Measurements from ENCODE around the gene CKM.
"Not testable (repeated sequence)": the region's sequence is repeated elsewhere in the genome, so short reads cannot be mapped to it uniquely, and the experiment has no call there.

Gene CKM

DNA sequence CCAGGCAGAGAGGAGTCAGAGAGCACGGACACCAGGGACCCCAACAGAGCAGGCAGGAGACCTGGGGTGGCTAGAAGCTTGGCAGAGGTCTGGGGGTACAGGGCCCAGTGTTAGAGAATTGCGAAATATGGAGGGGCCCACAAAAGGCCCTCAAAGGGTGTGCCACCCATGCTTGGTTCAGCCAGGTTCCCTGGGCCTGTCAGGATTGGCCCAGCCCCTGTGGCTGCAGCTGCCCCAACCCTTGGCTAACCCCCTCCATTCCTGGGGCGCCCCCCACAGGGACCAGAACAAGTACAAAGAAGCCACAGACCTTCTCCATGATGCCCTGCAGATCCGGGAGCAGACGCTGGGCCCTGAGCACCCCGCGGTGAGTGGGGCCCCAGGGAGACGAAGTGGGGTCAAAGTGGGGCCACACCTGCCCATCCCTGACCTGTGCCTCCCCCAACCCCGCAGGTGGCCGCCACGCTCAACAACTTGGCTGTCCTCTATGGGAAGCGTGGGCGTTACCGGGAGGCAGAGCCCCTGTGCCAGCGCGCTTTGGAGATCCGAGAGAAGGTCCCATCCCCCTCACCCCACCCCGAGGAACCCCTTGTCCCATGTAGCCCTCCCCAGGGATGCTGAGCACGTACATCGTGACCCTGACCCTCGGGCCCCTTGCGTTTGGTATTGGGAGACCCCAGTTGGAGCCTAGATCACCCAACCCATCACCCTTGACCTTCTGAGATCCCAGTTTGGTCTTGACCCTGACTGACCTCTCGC, 25.9 kb upstream of the CKM start:
- no peak for DNase-seq

DNA sequence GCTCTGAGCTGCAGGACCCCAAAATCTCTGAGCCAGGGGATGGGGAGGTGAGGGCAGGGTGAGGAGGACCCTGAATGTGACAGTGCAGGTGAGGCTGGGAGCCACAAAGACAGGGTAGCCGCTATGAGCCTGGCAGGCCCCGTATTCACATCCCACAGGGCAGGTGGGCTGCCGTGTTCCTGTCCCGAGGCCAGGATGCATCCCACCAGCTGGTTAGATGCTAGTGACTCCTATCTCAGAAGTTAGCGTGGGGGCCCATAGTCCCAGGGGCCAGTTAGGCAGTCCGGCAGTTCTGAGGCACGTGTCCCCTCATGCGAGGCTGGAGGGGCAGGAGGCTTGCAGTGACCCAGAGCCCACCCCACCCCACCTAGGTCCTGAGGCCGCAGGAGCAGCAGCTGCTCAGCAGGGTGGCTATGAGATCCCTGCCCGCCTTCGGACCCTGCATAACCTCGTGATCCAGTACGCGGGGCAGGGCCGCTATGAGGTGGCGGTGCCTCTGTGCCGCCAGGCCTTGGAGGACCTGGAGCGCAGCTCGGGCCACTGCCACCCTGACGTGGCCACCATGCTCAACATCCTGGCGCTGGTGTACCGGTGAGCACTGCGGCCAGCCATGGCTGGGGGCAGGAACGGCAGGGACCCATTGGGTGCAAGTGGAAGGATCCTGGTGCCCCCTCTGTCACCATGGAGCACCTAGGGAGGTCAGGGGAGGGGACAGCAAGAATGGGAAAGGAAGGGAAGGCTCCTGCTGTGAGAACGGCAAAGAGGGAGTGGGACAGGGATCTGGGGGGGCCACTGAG, 25.1 kb upstream of the CKM start:
- no peak for DNase-seq

DNA sequence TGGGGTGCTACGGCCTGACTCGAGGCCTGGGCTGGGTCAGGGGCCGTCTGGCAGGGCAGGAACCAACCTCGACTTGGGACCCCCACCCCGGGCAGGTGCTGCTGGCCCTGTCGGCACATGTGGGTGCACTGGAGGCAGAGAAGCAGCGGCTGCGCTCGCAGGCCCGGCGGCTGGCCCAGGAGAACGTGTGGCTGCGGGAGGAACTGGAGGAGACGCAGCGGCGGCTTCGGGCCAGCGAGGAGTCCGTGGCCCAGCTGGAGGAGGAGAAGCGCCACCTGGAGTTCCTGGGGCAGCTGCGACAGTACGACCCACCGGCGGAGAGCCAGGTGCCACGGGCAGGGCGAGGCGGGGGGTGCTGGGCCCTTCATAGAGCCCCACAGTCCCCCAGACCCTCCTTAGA, 23.8 kb upstream of the CKM start:
- DNase-seq = no peak

GRCh38 chr19:45345506-45345860, 22.8 kb upstream of the CKM start:
- DNase-seq = no peak

DNA sequence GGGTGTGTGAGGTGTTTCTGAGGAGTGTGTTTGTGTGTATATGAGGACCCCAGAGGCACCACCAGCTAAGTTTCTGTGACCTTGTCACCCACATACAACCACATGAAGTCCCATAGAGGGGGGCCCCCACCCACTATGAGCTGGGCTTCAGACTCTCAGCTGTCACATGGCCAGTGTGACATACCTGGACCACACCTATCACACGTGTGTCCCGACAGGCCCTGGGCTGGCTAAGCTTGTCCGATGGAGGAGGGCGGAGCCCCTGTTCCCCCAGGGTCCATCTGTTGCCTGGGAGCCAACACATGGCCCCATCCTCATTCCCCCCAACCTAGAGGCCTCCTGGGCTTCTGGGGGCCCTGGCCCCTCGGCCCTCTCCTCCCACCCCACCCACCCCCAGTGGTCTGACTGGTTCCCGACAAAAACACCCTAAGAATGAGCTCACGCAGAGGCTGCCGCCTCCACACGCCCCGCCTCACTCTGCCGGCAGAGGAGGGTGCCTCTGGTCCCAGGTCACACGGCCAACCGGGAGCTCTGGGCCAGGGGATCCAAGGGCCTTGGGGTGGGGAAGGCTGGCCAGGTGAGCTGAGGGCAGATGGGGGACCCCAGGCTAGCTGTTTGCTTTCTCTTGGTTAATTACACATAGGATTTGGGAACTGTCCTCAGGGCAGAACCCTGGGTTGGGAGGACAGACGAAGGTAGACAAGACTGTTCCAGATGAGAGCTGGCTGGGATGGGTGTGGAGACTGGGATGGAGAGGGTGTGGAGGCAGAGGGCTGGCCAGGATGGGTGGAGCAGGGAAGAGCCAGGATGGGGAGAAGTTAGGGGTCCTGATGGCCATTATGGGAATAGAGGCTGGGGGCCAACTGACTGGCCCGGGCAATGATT, 22.2 kb upstream of the CKM start:
- DNase-seq = no peak

DNA sequence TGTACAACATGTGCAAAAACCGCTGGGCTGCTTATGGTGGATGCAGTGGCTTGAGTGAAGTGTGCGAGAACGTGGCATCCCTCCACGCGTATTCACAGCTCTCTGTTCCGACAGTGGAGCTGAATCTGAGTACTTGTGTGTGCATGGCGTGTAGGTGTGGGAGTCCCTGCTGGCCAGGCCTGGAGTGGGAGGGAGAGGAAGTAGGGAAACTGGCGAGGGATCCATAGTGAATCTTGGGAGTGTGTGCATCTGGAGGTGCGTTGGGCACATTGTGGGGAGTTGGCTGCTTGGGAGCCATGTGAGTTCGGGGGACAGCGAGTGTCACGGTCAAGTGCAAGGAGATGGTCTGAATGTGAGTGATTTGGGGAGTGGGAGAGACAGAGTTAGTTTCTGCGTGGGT, 20.2 kb upstream of the CKM start:
- no peak for DNase-seq

- DNase-seq = no peak
Measured at GRCh38 chr19:45340899-45341453, 18.3 kb upstream of the CKM start.

DNA sequence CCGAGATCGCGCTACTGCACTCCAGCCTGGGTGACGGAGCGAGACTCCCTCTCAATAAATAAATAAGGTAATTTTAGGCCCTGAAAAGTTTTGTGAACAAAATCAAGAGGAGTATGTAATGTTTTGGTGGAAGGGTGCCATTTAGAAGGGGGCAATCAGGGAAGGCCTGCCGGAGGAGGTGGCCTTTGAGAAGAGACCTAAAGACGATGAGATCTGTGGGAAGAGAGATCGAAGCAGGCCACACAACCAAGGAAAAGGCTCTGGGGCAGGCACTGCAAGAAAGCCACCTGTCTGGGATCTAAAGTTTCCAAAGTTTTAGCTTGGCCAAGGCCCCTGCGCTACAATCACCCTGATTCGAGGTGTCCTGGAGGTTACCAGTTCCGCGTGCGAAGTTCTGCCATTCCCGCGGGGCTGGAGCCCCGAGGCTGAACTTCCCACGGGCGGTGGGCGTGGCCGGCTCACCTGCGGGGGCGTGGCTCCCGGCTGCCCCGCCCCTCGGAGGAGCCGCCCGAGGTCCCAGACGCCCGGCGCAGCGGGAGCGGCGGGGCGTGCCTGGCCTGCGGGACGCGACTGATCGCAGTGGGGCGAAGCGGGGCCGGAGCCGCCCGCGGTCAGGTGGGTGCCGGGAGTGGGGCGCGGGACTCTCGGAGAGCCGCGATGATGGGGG, 17.7 kb upstream of the CKM start, which contains the start of gene KLC3:
TSS of gene KLC3 (plus strand) at position 519 of the 667 bp plus-strand sequence. CDS start 4,792 bp downstream, outside the sequence.
- DNase-seq = no peak

DNA sequence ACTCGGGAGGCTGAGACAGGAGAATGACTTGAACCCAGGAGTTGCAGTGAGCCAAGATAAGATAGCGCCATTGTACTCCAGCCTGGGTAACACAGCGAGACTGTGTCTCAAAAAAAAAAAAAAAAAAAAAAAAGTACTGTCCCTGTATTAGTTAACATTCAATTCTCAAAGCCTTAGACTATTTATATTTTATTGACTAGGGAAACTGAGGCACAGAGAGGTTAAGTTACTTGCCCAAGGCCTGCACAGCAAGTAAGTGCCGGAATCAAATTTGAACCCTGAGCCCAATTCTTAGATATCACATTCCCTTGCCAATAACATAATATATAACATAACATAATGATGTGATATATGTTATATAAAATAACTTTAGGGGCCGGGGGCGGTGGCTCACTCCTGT, 17.0 kb upstream of the CKM start:
- DNase-seq = no peak

DNA sequence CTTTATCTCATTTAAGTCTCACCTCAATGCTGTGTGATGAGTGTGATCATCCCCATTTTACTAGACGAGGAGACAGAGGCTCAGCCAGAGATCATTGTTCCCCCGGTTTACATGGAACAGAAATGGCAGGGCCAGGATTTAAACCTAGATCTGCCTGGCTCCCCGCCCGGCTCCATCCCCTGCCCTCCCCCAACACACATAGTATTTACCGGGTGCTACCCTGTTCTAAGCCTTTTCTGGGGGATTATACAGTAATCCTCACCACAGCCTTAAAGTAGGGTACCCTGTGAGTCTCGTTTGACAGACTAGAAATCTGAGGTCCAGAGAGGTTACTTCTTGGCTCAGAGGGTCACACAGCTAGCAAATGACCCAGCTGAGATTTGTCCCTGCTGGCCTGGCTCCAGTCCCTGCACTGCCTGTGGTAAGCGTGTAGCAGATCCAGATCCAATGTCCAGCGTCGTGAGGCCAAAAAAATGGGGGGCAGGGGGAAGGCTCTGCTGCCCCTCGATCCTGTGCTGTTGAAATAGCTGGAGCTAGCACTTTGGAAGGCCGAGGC, 14.1 kb upstream of the CKM start:
- no peak for DNase-seq

DNA sequence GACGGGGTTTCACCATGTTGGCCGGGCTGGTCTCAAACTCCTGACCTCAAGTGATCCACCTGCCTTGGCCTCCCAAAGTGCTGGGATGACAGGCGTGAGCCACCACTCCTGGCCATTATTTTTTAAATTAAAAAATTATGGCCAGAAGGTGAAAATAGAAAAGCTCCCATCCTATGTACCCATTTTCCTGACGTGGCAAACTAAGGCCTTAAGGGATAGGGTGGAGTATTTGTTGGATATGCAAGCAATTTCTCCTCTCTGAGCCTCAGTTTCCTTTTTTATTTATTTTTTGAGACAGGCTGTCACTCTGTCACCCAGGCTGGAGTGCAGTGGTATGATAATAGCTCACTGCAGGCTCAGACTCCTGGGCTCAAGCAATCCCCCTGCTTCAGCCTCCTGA, 12.2 kb upstream of the CKM start:
- DNase-seq = not testable (repeated sequence)

GRCh38 chr19:45333609-45334303, 11.1 kb upstream of the CKM start:
- DNase-seq = no peak

GRCh38 chr19:45331411-45331810, 8.7 kb upstream of the CKM start:
- no peak for DNase-seq

GRCh38 chr19:45327404-45328143, 4.9 kb upstream of the CKM start:
- DNase-seq = no peak

GRCh38 chr19:45324349-45324907, 1.8 kb upstream of the CKM start:
- no peak for DNase-seq

GRCh38 chr19:45323671-45324081, 1.0 kb upstream of the CKM start:
- DNase-seq = no peak

- peak; percentile 65 for DNase-seq
Measured at GRCh38 chr19:45322311-45322710, 364 bp downstream of the CKM start.

GRCh38 chr19:45321848-45322247, 827 bp downstream of the CKM start:
- no peak for DNase-seq

DNA sequence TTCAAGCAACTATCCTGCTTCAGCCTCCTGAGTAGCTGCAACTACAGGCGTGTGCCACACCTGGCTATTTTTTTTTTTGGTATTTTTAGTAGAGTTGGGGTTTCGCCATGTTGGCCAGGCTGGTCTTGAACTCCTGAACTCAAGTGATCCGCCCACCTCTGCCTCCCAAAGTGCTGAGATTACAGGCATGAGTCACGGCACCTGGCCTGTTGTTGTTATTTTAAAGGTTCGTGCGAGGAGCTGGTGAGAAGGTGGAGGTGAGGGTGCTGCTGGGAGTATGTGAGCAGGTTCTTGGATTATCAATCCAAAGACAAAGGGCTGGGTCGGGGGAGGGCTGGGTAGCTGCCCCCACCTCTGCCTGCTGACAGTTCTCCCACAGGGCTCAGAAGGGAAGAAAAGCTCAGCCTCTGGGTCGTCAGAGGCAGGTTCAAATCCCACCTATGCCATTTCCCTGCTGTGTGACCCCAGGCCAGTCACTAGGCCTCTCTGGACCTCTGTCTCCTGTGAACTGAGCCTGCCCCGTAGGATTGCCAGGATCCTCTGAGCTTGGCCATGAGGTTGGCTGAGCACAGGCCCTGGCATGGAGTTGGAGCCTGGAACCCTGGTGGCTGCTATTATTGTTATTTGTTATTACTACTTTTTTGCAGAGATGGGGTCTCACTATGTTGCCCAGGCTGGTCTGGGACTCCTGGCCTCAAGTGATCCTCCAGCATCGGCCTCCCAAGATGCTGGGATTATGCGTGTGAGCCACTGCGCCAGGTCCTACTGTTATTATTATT, 1.5 kb downstream of the CKM start:
- DNase-seq = no peak

- DNase-seq = no peak
Measured at GRCh38 chr19:45315304-45315703, 7.4 kb downstream of the CKM start.

Measured in NCI-H1694 treated with DMSO at 0.1 percent for 48 hours (cell line).